Measurements from ENCODE around the gene ZCCHC10. TPM values are rescaled to one million over a fixed set of nuclear protein-coding genes. Genes with fewer than 3 reads are reported as not detected.

The ZCCHC10 gene
- total and polyA plus RNA-seq, 10 of the 15 experiments (the other 5 are each of a cell fraction or from before 2014, with no cell fraction given) = 16.8 to 117 (median 53.5) TPM

DNA sequence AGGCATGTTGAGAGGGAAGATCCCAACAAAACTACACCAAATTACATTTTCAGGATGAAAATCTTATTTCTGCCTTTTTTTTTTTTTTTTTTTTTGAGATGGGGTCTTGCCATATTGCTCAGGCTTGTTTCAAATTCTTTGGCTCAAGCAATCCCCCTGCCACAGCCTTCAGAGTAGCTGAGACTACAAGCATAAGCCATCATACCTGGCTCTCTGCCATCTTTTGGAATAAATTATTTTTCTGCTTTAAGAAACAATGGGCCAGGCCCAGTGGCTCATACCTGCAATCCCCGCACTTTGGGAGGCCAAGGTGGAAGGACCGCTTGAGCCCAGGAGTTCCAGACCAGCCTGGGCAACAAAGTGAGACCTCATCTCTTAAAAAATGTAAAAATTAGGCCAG is 77.2 kb downstream of the ZCCHC10 start:
- TF ChIP-seq CEBPB (IDR thresholded peaks at IDR 0.05; ENCODE audit: borderline replicate concordance in 1 of 2, low read depth in 2 of 2, low read length in 2 of 2) = no peak
- no peak for TF ChIP-seq BMI1 (IDR thresholded peaks at IDR 0.05; ENCODE audit: borderline replicate concordance)
- no peak overlapping the region for H3K27ac ChIP-seq (ENCODE audit: control insufficient read depth, insufficient read depth)
- in situ Hi-C loops (cut with MboI) (no loop called here), intact Hi-C loops (cut with micrococcal nuclease; ENCODE audit: unreplicated experiment) (no loop called here)
- no peaks in the 10 kb centered on the region for H3K27me3 ChIP-seq (replicated peaks in 1 of 2; ENCODE audit: control insufficient read depth in 2 of 2, insufficient read depth in 2 of 2, low read length in 1 of 2)
- ChIA-PET CTCF (no interaction called here), SMC1A (ENCODE audit: uncharacterized antibody, unreplicated experiment) (no interaction called here), POLR2A (interaction anchor here (0.6 to 0.9 kb wide), 2 partner anchors 13 to 111 kb away, joined by 4 read pairs; no protein-coding TSS in a partner anchor), RAD21 (ENCODE audit: unreplicated experiment) (interaction anchor here (0.7 kb wide), 1 partner anchor 77 kb away, joined by 3 read pairs; no protein-coding TSS in a partner anchor)
- no peak overlapping the region for H3K4me3 ChIP-seq
- H4K20me1 ChIP-seq (ENCODE audit: control insufficient read depth, insufficient read depth) = peaks cover 4% of the 10 kb centered on the region; the same call in 1 of the 2 replicates
- BruUV-seq (replicated peaks) = no TSS peak
- H3K9me3 ChIP-seq (replicated peaks; ENCODE audit: control insufficient read depth, insufficient read depth, low read length) = no peaks in the 10 kb centered on the region
- H3K36me3 ChIP-seq (ENCODE audit: control insufficient read depth in 2 of 2, insufficient read depth in 2 of 2, low read length in 1 of 2) = 0 out of 4 replicates have a peak, but pooled peaks cover 0 to 2% of the 10 kb centered on the region in 2 experiments
- H2AFZ ChIP-seq (ENCODE audit: control insufficient read depth, low read depth, low read length) = no peak overlapping the region
- H3K4me2 ChIP-seq (ENCODE audit: control insufficient read depth, insufficient read depth) = no peak overlapping the region
- no peak for FAIRE-seq
- no peaks in the 10 kb centered on the region for H3K4me1 ChIP-seq (ENCODE audit: control insufficient read depth, insufficient read depth, low read length)
- ATAC-seq = no peak
- WGBS (ENCODE audit: insufficient coverage, insufficient replicate concordance, low lambda C conversion rate, missing lambda C conversion rate) = 100% methylated on average over 2 of the region's 2 CpGs
- peaks cover 41% of the 10 kb centered on the region for H3K79me2 ChIP-seq (ENCODE audit: control insufficient read depth, insufficient read depth, low read length)
- no peak overlapping the region for H3K9ac ChIP-seq (ENCODE audit: control insufficient read depth, insufficient read depth, low read length)
- DNase-seq (ENCODE audit: low read depth, low spot score) = no peak

DNA sequence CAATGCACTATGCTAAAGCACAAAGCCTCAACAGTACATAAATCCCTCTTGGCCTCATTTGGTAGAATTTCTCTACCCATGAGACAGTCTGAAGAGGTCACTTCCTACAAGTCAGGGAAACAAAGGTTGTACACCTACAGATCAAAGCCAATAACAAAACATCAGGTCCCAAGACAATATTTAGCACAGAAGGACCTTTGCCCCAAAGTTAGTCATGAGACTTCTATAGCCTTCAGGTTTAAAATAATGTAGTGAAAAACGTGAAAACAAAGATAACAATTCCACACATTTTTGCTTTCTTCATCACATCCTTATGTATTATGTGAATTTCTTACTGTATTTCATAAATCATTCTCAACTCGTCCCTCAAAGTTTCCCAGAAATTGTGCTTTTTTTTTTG is 78.7 kb downstream of the ZCCHC10 start:
- Histone ChIP-seq H3K4me2 (ENCODE audit: control insufficient read depth, insufficient read depth) (no peak overlapping the region), H4K20me1 (ENCODE audit: control insufficient read depth, insufficient read depth) (peaks cover 7% of the 10 kb centered on the region; the same call in 1 of the 2 replicates)
- whole genome bisulfite sequencing (ENCODE audit: insufficient coverage, insufficient replicate concordance, low lambda C conversion rate, missing lambda C conversion rate) = 19% methylated on average over 2 of the region's 2 CpGs

More for the DNA sequence above, 78.7 kb downstream of the ZCCHC10 start:
- CTCF ChIA-PET = no interaction called here
- in situ Hi-C loops (cut with MboI) = no loop called here
- no peak overlapping the region for H3K27ac ChIP-seq (ENCODE audit: control insufficient read depth, insufficient read depth)
- peak; percentile 31 for FAIRE-seq
- no TSS peak for BruUV-seq (replicated peaks)
- no peak for DNase-seq (ENCODE audit: low read depth, low spot score)
- intact Hi-C loops (cut with micrococcal nuclease; ENCODE audit: unreplicated experiment) = no loop called here
- POLR2A ChIA-PET = no interaction called here
- H3K79me2 ChIP-seq (ENCODE audit: control insufficient read depth, insufficient read depth, low read length) = peaks cover 35% of the 10 kb centered on the region
- no peak overlapping the region for H3K9ac ChIP-seq (ENCODE audit: control insufficient read depth, insufficient read depth, low read length)
- no peaks in the 10 kb centered on the region for H3K27me3 ChIP-seq (replicated peaks in 1 of 2; ENCODE audit: control insufficient read depth in 2 of 2, insufficient read depth in 2 of 2, low read length in 1 of 2)
- RAD21 ChIA-PET (ENCODE audit: unreplicated experiment) = no interaction called here
- TF ChIP-seq POLR2AphosphoS5 (IDR thresholded peaks at IDR 0.05; ENCODE audit: low read length) (no peak), CHD2 (IDR thresholded peaks at IDR 0.05; ENCODE audit: borderline replicate concordance, low read depth, low read length) (no peak), ZNF217 (IDR thresholded peaks at IDR 0.05) (no peak), ESRRA (IDR thresholded peaks at IDR 0.05; ENCODE audit: low read length) (no peak), RELA (IDR thresholded peaks at IDR 0.05; ENCODE audit: borderline replicate concordance, partially characterized antibody) (no peak), NFXL1 (IDR thresholded peaks at IDR 0.05; ENCODE audit: borderline replicate concordance) (no peak), MYC (IDR thresholded peaks at IDR 0.05; ENCODE audit: insufficient read depth, insufficient read length, insufficient replicate concordance, low read length, severe bottlenecking) (no peak)
- TF ChIP-seq, protein P1, sequence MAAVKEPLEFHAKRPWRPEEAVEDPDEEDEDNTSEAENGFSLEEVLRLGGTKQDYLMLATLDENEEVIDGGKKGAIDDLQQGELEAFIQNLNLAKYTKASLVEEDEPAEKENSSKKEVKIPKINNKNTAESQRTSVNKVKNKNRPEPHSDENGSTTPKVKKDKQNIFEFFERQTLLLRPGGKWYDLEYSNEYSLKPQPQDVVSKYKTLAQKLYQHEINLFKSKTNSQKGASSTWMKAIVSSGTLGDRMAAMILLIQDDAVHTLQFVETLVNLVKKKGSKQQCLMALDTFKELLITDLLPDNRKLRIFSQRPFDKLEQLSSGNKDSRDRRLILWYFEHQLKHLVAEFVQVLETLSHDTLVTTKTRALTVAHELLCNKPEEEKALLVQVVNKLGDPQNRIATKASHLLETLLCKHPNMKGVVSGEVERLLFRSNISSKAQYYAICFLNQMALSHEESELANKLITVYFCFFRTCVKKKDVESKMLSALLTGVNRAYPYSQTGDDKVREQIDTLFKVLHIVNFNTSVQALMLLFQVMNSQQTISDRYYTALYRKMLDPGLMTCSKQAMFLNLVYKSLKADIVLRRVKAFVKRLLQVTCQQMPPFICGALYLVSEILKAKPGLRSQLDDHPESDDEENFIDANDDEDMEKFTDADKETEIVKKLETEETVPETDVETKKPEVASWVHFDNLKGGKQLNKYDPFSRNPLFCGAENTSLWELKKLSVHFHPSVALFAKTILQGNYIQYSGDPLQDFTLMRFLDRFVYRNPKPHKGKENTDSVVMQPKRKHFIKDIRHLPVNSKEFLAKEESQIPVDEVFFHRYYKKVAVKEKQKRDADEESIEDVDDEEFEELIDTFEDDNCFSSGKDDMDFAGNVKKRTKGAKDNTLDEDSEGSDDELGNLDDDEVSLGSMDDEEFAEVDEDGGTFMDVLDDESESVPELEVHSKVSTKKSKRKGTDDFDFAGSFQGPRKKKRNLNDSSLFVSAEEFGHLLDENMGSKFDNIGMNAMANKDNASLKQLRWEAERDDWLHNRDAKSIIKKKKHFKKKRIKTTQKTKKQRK (IDR thresholded peaks at IDR 0.05; ENCODE audit: low read depth, low read length) = no peak
- SMC1A ChIA-PET (ENCODE audit: uncharacterized antibody, unreplicated experiment) = no interaction called here
- H2AFZ ChIP-seq (ENCODE audit: control insufficient read depth, low read depth, low read length) = no peak overlapping the region
- ATAC-seq = peak; percentile 26; the same call in 1 of the 3 replicates
- H3K4me1 ChIP-seq (ENCODE audit: control insufficient read depth, insufficient read depth, low read length) = no peaks in the 10 kb centered on the region
- H3K36me3 ChIP-seq (ENCODE audit: control insufficient read depth in 2 of 2, insufficient read depth in 2 of 2, low read length in 1 of 2) = peaks cover 1 to 5% of the 10 kb centered on the region in 2 experiments; a peak in 2 of 4 replicates
- H3K9me3 ChIP-seq (replicated peaks; ENCODE audit: control insufficient read depth, insufficient read depth, low read length) = no peaks in the 10 kb centered on the region
- no peak overlapping the region for H3K4me3 ChIP-seq
